ENCODE measurements around the gene CUX1. TPM values are rescaled to one million over a fixed set of nuclear protein-coding genes. Genes with fewer than 3 reads are reported as not detected.

The CUX1 gene
- total and polyA plus RNA-seq, 4 donors = 40.5 to 138 (median 69.1) TPM

DNA sequence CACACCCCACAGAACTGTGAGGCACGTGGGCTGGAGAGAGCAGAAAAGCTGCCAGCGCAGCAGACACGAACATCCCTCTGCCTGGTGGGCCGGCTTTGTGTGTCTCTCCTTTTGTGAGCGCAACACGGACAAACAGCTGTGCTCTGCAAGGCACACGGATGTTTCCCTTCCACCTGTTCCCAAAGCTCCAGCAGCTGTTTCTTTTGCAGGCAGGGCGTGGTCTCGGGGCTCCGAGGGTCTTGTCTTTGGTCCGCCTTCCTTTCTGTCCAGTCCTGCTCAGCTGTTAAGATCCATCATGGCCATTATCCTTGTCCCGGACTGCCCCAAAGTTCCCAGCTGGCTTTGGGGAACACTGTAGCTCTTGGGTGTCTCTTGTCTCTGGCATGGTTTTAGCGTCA lies 436.5 kb downstream of the CUX1 start:
- TF ChIP-seq, protein P1, sequence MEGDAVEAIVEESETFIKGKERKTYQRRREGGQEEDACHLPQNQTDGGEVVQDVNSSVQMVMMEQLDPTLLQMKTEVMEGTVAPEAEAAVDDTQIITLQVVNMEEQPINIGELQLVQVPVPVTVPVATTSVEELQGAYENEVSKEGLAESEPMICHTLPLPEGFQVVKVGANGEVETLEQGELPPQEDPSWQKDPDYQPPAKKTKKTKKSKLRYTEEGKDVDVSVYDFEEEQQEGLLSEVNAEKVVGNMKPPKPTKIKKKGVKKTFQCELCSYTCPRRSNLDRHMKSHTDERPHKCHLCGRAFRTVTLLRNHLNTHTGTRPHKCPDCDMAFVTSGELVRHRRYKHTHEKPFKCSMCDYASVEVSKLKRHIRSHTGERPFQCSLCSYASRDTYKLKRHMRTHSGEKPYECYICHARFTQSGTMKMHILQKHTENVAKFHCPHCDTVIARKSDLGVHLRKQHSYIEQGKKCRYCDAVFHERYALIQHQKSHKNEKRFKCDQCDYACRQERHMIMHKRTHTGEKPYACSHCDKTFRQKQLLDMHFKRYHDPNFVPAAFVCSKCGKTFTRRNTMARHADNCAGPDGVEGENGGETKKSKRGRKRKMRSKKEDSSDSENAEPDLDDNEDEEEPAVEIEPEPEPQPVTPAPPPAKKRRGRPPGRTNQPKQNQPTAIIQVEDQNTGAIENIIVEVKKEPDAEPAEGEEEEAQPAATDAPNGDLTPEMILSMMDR (IDR thresholded peaks at IDR 0.05; ENCODE audit: control extremely low read depth, extremely low read depth) = no peak
- ATAC-seq (ENCODE audit: insufficient read depth, low FRiP score) = no peak
- 94 to 95% methylated on average over 13 of the region's 13 CpGs for WGBS, 2 donors

DNA sequence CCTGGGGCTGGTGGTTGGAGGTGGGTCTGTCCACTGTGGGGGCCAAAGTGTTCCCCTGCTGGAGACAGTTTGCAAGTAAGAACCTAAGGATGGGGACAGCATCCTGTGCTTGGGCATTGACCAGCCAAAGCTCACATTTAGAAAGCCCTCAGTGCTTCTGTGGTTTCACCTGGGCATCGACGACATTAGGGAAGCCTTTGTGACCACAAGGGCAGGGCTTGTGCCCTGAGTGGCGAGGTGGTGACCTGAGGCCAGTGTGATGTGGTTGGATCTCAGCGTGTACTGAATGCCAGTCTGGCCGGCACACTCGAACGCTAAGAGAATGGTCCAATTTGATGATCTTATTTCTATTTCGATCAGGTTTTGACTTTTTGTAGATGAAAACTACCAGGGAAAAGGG lies 437.1 kb downstream of the CUX1 start:
- no peak for DNase-seq
- no peaks in the 10 kb centered on the region for H3K27me3 ChIP-seq (ENCODE audit: control insufficient read depth in 3 of 3, insufficient read depth in 3 of 3, low read length in 2 of 3)

More for the DNA sequence above, 436.5 kb downstream of the CUX1 start:
- peaks cover 0 to 7% (median 6%) of the 10 kb centered on the region in 4 donors for H3K36me3 ChIP-seq (ENCODE audit: control insufficient read depth in 4 of 4, insufficient read depth in 4 of 4, low read length in 4 of 4)
- H3K9ac ChIP-seq (ENCODE audit: insufficient read depth in 1 of 2, low read length in 2 of 2) = no peak overlapping the region
- DNase-seq = no peak
- peaks cover 0 to 4% (median 0%) of the 10 kb centered on the region in 5 donors for H3K4me1 ChIP-seq (ENCODE audit: control insufficient read depth in 5 of 5, insufficient read depth in 5 of 5, low read length in 5 of 5)
- H3K27ac ChIP-seq (ENCODE audit: low read depth in 1 of 2, low read length in 1 of 2) = no peak overlapping the region
- H3K4me3 ChIP-seq = no peak overlapping the region
- H3K9me3 ChIP-seq (ENCODE audit: control insufficient read depth in 4 of 4, insufficient read depth in 3 of 4, low read length in 3 of 4) = no peaks in the 10 kb centered on the region
- no peaks in the 10 kb centered on the region for H3K27me3 ChIP-seq (ENCODE audit: control insufficient read depth in 3 of 3, insufficient read depth in 3 of 3, low read length in 2 of 3)

DNA sequence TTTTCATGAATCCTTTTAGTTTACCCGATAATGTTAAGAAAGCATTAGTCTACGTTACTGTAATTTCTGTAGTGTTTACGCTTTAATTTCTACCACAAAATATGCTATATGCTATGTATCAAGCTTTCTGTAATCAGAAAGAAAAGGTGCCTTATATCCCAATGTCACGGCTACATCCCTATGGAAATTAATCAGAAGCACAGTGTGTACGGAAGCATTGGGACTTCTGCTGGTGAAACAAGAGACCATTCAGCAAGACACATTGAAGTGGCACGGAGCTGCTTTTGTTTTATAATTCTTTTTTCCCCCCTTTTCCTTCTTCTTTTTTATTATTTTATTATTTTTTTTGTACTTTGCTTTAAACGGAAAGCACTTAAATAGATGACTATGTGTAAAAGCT lies 438.1 kb downstream of the CUX1 start:
- no peaks in the 10 kb centered on the region for H3K9me3 ChIP-seq (ENCODE audit: control insufficient read depth in 4 of 4, insufficient read depth in 3 of 4, low read length in 3 of 4)
- DNase-seq (no peak), ATAC-seq (ENCODE audit: insufficient read depth, low FRiP score) (no peak)
- H3K36me3 ChIP-seq (ENCODE audit: control insufficient read depth in 4 of 4, insufficient read depth in 4 of 4, low read length in 4 of 4) = peaks cover 0 to 2% (median 1%) of the 10 kb centered on the region in 4 donors
- H3K9ac ChIP-seq (ENCODE audit: insufficient read depth in 1 of 2, low read length in 2 of 2) = no peak overlapping the region
- peaks cover 0 to 4% (median 0%) of the 10 kb centered on the region in 5 donors for H3K4me1 ChIP-seq (ENCODE audit: control insufficient read depth in 5 of 5, insufficient read depth in 5 of 5, low read length in 5 of 5)
- no peak overlapping the region for H3K27ac ChIP-seq (ENCODE audit: low read depth in 1 of 2, low read length in 1 of 2)
- no peak overlapping the region for H3K4me3 ChIP-seq
- TF ChIP-seq, protein P1 (IDR thresholded peaks at IDR 0.05; ENCODE audit: control extremely low read depth, extremely low read depth) = no peak
- WGBS, 2 donors = 95 to 97% methylated on average over 7 of the region's 7 CpGs
- H3K27me3 ChIP-seq (ENCODE audit: control insufficient read depth in 3 of 3, insufficient read depth in 3 of 3, low read length in 2 of 3) = no peaks in the 10 kb centered on the region

More for the DNA sequence above, 437.1 kb downstream of the CUX1 start:
- Histone ChIP-seq H3K9ac (ENCODE audit: insufficient read depth in 1 of 2, low read length in 2 of 2) (no peak overlapping the region), H3K4me1 (ENCODE audit: control insufficient read depth in 5 of 5, insufficient read depth in 5 of 5, low read length in 5 of 5) (peaks cover 0 to 4% (median 0%) of the 10 kb centered on the region in 5 donors), H3K27ac (ENCODE audit: low read depth in 1 of 2, low read length in 1 of 2) (no peak overlapping the region), H3K9me3 (ENCODE audit: control insufficient read depth in 4 of 4, insufficient read depth in 3 of 4, low read length in 3 of 4) (no peaks in the 10 kb centered on the region), H3K4me3 (no peak overlapping the region), H3K36me3 (ENCODE audit: control insufficient read depth in 4 of 4, insufficient read depth in 4 of 4, low read length in 4 of 4) (peaks cover 0 to 6% (median 3%) of the 10 kb centered on the region in 4 donors)
- 83 to 93% methylated on average over 8 of the region's 8 CpGs for WGBS, 2 donors
- ATAC-seq (ENCODE audit: insufficient read depth, low FRiP score) = no peak
- TF ChIP-seq, protein P1 (IDR thresholded peaks at IDR 0.05; ENCODE audit: control extremely low read depth, extremely low read depth) = no peak

DNA sequence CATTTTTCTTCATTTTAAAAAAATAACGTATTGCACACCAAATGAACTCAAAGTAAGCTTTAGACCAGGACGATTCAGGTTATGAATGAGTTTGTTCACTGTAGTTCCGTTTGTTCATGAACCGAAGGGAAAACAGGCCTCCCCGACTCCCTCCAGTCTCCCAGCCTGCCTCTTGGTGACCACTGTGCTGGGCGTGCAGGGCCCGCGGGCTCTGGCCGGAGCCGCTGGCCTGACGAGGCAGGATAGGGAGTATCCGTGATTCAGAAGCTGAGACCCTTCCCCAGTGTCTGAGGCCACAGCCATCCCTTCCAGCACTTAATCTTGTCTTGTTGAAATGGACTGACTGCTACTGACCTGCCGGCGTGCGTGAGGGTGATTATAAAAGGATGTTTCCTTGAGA lies 438.5 kb downstream of the CUX1 start:
- TF ChIP-seq, protein P1 (IDR thresholded peaks at IDR 0.05; ENCODE audit: control extremely low read depth, extremely low read depth) = no peak
- H3K9ac ChIP-seq (ENCODE audit: insufficient read depth in 1 of 2, low read length in 2 of 2) = no peak overlapping the region
- H3K36me3 ChIP-seq (ENCODE audit: control insufficient read depth in 4 of 4, insufficient read depth in 4 of 4, low read length in 4 of 4) = peaks cover 0 to 2% (median 0%) of the 10 kb centered on the region in 4 donors
- ATAC-seq (ENCODE audit: insufficient read depth, low FRiP score) = no peak
- H3K27ac ChIP-seq (ENCODE audit: low read depth in 1 of 2, low read length in 1 of 2) = no peak overlapping the region
- H3K9me3 ChIP-seq (ENCODE audit: control insufficient read depth in 4 of 4, insufficient read depth in 3 of 4, low read length in 3 of 4) = no peaks in the 10 kb centered on the region
- peaks cover 0 to 4% (median 0%) of the 10 kb centered on the region in 5 donors for H3K4me1 ChIP-seq (ENCODE audit: control insufficient read depth in 5 of 5, insufficient read depth in 5 of 5, low read length in 5 of 5)
- DNase-seq = no peak
- H3K27me3 ChIP-seq (ENCODE audit: control insufficient read depth in 3 of 3, insufficient read depth in 3 of 3, low read length in 2 of 3) = no peaks in the 10 kb centered on the region
- no peak overlapping the region for H3K4me3 ChIP-seq
- WGBS, 2 donors = 94 to 95% methylated on average over 15 of the region's 15 CpGs
